Gastrocnemius medialis (tissue), 4 donors: ENCODE results near the gene CLDN17. TPM values are rescaled to one million over a fixed set of nuclear protein-coding genes. Genes with fewer than 3 reads are reported as not detected.

Experiments
- ATAC-seq, 2 donors: fragments of 150-250 bp; one replicate each; pipeline ENCODE4 v1.9.1; 2016
- DNase-seq, 2 donors: peaks; one replicate each; pipeline ENCODE4 v3.0.0-alpha.2; 2019
- H3K27ac ChIP-seq, 4 donors: fragments of 200-600 bp; sonication (generic); 1 replicate in 1 of 4; 2 replicates in 3 of 4; pipeline ENCODE4 v1.5.1; 2016 to 2018; ENCODE audit warnings: mild to moderate bottlenecking in 2 of 4, moderate library complexity in 1 of 4
- H3K27me3 ChIP-seq, 3 donors: fragments of 200-600 bp; sonication (generic) in 2 of 3; 1 replicate in 1 of 3; 2 replicates in 2 of 3; pipeline versions ENCODE4 v1.5.1 to v1.6.0; 2016 to 2019; ENCODE audit warnings: mild to moderate bottlenecking in 1 of 3, moderate library complexity in 1 of 3
- H3K36me3 ChIP-seq, 2 donors: fragments of 200-600 bp; sonication (generic) in 1 of 2; one replicate each; pipeline ENCODE4 v1.5.1; 2017 to 2018
- H3K4me1 ChIP-seq, 2 donors: fragments of 200-600 bp; sonication (generic) in 1 of 2; one replicate each; pipeline ENCODE4 v1.5.1; 2016 to 2017; ENCODE audit warnings: mild to moderate bottlenecking in 2 of 2
- H3K4me3 ChIP-seq, 4 donors: fragments of 200-600 bp; sonication (generic) in 3 of 4; 1 replicate in 1 of 4; 2 replicates in 3 of 4; pipeline ENCODE4 v1.5.1; 2016 to 2019; ENCODE audit warnings: mild to moderate bottlenecking in 2 of 4
- H3K9me3 ChIP-seq, 3 donors: fragments of 200-600 bp; sonication (generic) in 2 of 3; 1 replicate in 1 of 3; 2 replicates in 2 of 3; pipeline ENCODE4 v1.5.1; 2016 to 2019
- POLR2A ChIP-seq, 2 donors: fragments of 450-650 bp; IDR thresholded peaks; one replicate each; pipeline ENCODE4 v1.6.1; 2017; ENCODE audit warnings: antibody characterized with exemption in 2 of 2, mild to moderate bottlenecking in 2 of 2, moderate library complexity in 2 of 2
- in situ Hi-C, 4 donors: fragments of 200-750 bp; cut with MboI; loops; one replicate each; pipeline versions ENCODE4 v1.15.0 to v1.8.0; 2017; ENCODE audit warnings: low sequenced_read_pairs in 4 of 4
- intact Hi-C: fragments of 100-400 bp; cut with DNase I; formaldehyde crosslinking; loops from one replicate; pipeline ENCODE4 v1.15.1; 2023; ENCODE audit warnings: low total_unique reads
- total RNA-seq, 4 donors: library from RNA; depleted of rRNA; stranded (reverse); fragments of >200 nt; gene quantifications; one replicate each; pipeline versions ENCODE4 v1.1.0 to v1.2.3, GENCODE V29; 2016
- TF ChIP-seq, protein P1 (sequence below), 5 experiments: fragments of 450-650 bp in 3 of 5; fragments of 200-600 bp in 2 of 5; sonication (generic) in 2 of 5; IDR thresholded peaks in 4 of 5; conservative IDR thresholded peaks in 1 of 5; 1 replicate in 4 of 5; 2 replicates in 1 of 5; pipeline ENCODE4 v1.5.1; 2016 to 2019; ENCODE audit warnings: antibody characterized with exemption in 5 of 5, mild to moderate bottlenecking in 3 of 5, moderate library complexity in 3 of 5

CLDN17 gene
- total RNA-seq, 4 donors from 2014 or later, result not detected

DNA sequence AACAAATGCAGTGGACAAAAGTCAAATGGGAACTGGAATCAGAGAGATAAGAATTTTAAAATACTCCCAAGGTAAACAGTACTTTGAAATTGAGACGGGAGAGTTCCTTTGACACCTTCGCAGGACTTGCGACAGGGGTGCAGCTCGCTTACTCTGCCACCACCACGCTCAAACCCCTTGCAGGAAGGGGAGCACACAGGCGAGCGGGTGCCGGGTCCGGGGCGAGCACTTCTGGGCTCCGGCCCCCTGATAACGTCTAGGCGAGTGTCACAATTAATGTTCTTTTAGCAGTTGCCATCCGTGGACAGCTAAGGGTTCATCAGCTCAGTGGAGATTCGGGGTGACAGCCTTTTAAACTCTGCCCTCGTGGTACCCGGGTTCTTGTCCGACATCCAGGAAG is 37.4 kb downstream of the CLDN17 start:
- DNase-seq, result no peak
- no peak for ATAC-seq
- H3K36me3 ChIP-seq, result no peaks in the 10 kb centered on the region
- H3K4me1 ChIP-seq, result no peaks in the 10 kb centered on the region
- TF ChIP-seq POLR2A (IDR thresholded peaks at IDR 0.05), result no peak
- TF ChIP-seq, protein P1, sequence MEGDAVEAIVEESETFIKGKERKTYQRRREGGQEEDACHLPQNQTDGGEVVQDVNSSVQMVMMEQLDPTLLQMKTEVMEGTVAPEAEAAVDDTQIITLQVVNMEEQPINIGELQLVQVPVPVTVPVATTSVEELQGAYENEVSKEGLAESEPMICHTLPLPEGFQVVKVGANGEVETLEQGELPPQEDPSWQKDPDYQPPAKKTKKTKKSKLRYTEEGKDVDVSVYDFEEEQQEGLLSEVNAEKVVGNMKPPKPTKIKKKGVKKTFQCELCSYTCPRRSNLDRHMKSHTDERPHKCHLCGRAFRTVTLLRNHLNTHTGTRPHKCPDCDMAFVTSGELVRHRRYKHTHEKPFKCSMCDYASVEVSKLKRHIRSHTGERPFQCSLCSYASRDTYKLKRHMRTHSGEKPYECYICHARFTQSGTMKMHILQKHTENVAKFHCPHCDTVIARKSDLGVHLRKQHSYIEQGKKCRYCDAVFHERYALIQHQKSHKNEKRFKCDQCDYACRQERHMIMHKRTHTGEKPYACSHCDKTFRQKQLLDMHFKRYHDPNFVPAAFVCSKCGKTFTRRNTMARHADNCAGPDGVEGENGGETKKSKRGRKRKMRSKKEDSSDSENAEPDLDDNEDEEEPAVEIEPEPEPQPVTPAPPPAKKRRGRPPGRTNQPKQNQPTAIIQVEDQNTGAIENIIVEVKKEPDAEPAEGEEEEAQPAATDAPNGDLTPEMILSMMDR (IDR thresholded peaks at IDR 0.05 in 4 of 5, conservative IDR thresholded peaks at IDR 0.05 in 1 of 5), result no peak
- no peaks in the 10 kb centered on the region for H3K27me3 ChIP-seq
- in situ Hi-C loops (no loop called here), intact Hi-C loops (no loop called here)
- H3K4me3 ChIP-seq, result no peak overlapping the region
- H3K27ac ChIP-seq, result no peak overlapping the region
- H3K9me3 ChIP-seq, result no peaks in the 10 kb centered on the region

DNA sequence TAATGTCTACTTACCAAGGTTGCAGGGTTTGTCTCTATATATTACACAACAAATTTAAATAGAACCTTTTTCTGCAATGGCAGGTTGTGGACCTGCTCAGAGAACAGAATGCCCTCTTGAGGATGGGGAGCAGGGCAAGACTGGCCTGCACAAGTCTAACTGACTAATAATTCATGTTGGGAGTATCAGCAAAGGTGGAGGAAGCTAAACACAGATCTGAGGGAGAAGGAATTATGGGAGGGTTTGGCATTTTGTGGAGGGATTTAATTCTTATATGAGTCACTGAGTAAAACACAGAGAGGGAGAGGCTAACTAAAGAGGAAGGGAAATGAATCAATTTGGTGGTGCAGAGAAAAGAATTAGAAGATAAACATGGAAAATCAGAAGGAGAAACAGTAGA is 40.0 kb downstream of the CLDN17 start:
- H3K9me3 ChIP-seq, result no peaks in the 10 kb centered on the region
- TF ChIP-seq, protein P1 (IDR thresholded peaks at IDR 0.05 in 4 of 5, conservative IDR thresholded peaks at IDR 0.05 in 1 of 5), result no peak
- no peak for TF ChIP-seq POLR2A (IDR thresholded peaks at IDR 0.05)
- intact Hi-C loops (no loop called here), in situ Hi-C loops (no loop called here)
- H3K4me3 ChIP-seq, result no peak overlapping the region
- no peaks in the 10 kb centered on the region for H3K36me3 ChIP-seq
- no peak for DNase-seq
- ATAC-seq, result no peak
- H3K27me3 ChIP-seq, result no peaks in the 10 kb centered on the region
- no peaks in the 10 kb centered on the region for H3K4me1 ChIP-seq
- H3K27ac ChIP-seq, result no peak overlapping the region

DNA sequence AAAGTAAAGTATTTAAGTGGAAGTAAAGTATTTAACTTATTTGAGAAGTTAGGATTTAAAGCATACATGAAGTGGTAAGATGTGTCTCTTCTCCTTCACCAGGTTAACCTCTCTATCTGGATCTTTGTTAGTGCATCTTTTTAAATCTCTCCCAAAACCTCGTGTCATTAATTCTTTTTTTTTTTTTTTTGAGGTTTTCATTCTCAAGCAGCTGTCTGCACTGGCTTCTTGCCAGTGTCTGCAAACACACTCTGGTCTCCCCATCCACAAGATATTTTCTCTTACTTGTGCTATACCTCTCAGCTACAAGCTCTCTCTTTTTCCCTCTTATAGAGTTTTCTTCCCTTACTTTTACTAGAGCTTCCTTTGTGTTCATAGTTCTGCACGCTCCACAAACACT is 49.0 kb downstream of the CLDN17 start:
- DNase-seq (no peak), ATAC-seq (no peak)
- no peaks in the 10 kb centered on the region for H3K9me3 ChIP-seq
- intact Hi-C loops (no loop called here), in situ Hi-C loops (no loop called here)
- H3K36me3 ChIP-seq, result no peaks in the 10 kb centered on the region
- H3K4me1 ChIP-seq, result no peaks in the 10 kb centered on the region
- H3K27me3 ChIP-seq, result no peaks in the 10 kb centered on the region
- H3K27ac ChIP-seq, result no peak overlapping the region
- no peak overlapping the region for H3K4me3 ChIP-seq
- TF ChIP-seq, protein P1 (IDR thresholded peaks at IDR 0.05 in 4 of 5, conservative IDR thresholded peaks at IDR 0.05 in 1 of 5), result no peak
- no peak for TF ChIP-seq POLR2A (IDR thresholded peaks at IDR 0.05)

DNA sequence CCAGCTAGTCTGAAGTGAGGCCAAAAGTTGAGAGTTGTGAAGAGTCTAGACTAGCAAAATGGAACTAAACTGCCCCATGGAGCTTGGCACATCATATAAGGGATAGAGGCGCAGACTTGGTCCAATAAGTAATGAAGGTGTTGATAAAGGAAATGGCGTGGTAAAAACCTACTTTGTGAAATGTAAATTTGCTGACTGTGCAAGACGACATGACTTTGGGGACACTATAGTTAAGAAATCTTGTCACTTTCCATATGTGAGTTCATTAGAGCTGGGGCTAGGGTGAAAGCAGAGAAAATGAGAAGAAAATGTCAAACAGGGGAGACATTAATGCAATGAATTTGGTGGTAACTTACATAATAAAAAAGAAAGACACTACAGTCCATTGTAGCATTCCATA is 50.1 kb downstream of the CLDN17 start:
- ATAC-seq, result no peak
- no peak for DNase-seq

More for the DNA sequence above, 50.1 kb downstream of the CLDN17 start:
- Histone ChIP-seq H3K27me3 (no peaks in the 10 kb centered on the region), H3K27ac (no peak overlapping the region), H3K4me3 (no peak overlapping the region), H3K9me3 (no peaks in the 10 kb centered on the region), H3K36me3 (no peaks in the 10 kb centered on the region), H3K4me1 (no peaks in the 10 kb centered on the region)
- TF ChIP-seq, protein P1 (IDR thresholded peaks at IDR 0.05 in 4 of 5, conservative IDR thresholded peaks at IDR 0.05 in 1 of 5), result no peak
- no peak for TF ChIP-seq POLR2A (IDR thresholded peaks at IDR 0.05)
- in situ Hi-C loops, result no loop called here
- intact Hi-C loops, result no loop called here

Other genes starting within 250 kb of the CLDN17 start
- gene GRIK1, start 226.8 kb downstream of the CLDN17 start, total RNA-seq, result under 1 TPM in 1 of 4 donors, not detected in 3; 0.13 TPM
- gene CLDN8, start 49.3 kb upstream of the CLDN17 start, total RNA-seq, result under 1 TPM in 1 of 4 donors, not detected in 3; 0.34 TPM
- gene KRTAP24-1, start 116.1 kb upstream of the CLDN17 start, total RNA-seq, result not detected
- gene KRTAP25-1, start 122.7 kb upstream of the CLDN17 start, total RNA-seq, result not detected
- gene KRTAP26-1, start 153.5 kb upstream of the CLDN17 start, total RNA-seq, result not detected
- not detected for gene KRTAP27-1, start 170.9 kb upstream of the CLDN17 start, total RNA-seq
- gene KRTAP23-1, start 181.8 kb upstream of the CLDN17 start, total RNA-seq, result not detected
- not detected for gene KRTAP13-2, start 205.5 kb upstream of the CLDN17 start, total RNA-seq
- not detected for gene KRTAP13-1, start 229.2 kb upstream of the CLDN17 start, total RNA-seq